HL-60/S4 treated with retinoic acid at 250 ng/mL for 4 days and 3 days (cell line): Measurements from ENCODE around the gene ONECUT3.

ENCODE experiments used
- in situ Hi-C: fragments of 300-500 bp; cut with MboI; formaldehyde crosslinking; loops from 2 replicates; pipeline ENCODE4 v1.7.0; 2022; ENCODE audit warnings: low sequenced_read_pairs

Gene ONECUT3

GRCh38 chr19:1828279-1829238 is 75.3 kb downstream of the ONECUT3 start:
- in situ Hi-C loops, result no loop called here

GRCh38 chr19:1829958-1830357 is 76.7 kb downstream of the ONECUT3 start:
- in situ Hi-C loops, result no loop called here

- in situ Hi-C loops, result no loop called here
Observed at GRCh38 chr19:1830568-1830967, 77.3 kb downstream of the ONECUT3 start.
